PFSK-1 (cell line): Measurements from ENCODE around the gene MYT1.

ENCODE experiments used
- POLR2AphosphoS5 ChIP-seq: IDR thresholded peaks from 2 replicates; pipeline ENCODE4 v1.6.1; 2012; ENCODE audit warnings: low read depth, mild to moderate bottlenecking, control low read depth, low read length, moderate library complexity
- TAF1 ChIP-seq: IDR thresholded peaks from 2 replicates; pipeline ENCODE4 v1.6.1; 2012; ENCODE audit warnings: low read length, control low read depth, borderline replicate concordance; ENCODE audit not compliant: insufficient read depth

GRCh38 chr20:64144144-64144912 is 19.9 kb upstream of the MYT1 start:
- no peak for TF ChIP-seq POLR2AphosphoS5
- TF ChIP-seq TAF1: no peak
